Measurements from ENCODE around the gene AMY1B. TPM values are rescaled to one million over a fixed set of nuclear protein-coding genes. Genes with fewer than 3 reads are reported as not detected.

AMY1B gene
- total RNA-seq = not detected in 2 replicates

GRCh38 chr1:103696110-103696509 is at the start of gene AMY1B:
TSS of gene AMY1B (minus strand) at chr1:103696210. CDS start at chr1:103695639, 571 bp downstream.

DNA sequence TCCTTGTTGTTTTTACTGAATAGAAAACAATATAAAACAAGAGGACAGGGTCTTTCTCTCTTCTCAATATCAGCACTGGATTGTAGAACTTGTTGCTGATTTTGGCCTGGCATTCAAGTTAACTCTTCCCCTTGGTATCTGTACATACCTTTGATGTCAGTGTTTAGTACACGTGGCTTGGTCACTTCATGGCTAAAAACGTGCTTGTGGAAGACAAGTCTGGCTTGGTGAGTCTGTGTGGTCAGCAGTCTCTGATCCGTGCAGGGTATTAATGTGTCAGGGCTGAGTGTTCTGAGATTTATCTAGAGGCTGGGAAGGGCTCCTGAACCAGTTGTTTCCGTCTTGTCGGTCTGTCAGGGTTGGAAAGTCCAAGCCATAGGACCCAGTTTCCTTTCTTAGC is 40.5 kb downstream of the AMY1B start, which contains the start of gene AMY1A:
Gene AMY1A (plus strand): TSS at position 301 of the 400 bp plus-strand sequence. CDS start 571 bp downstream, outside the sequence.

Other genes with a start within 250 kb of the AMY1B start
- gene RNPC3, start 170.5 kb downstream of the AMY1B start, total RNA-seq = 6.3 and 9.5 TPM in 2 replicates
- 2.4 and 6.4 TPM in 2 replicates for gene AMY2B, start 124.6 kb downstream of the AMY1B start, total RNA-seq
- not detected in 2 replicates for gene AMY2A, start 78.8 kb downstream of the AMY1B start, total RNA-seq
- not detected in 2 replicates for gene AMY1A, start 40.5 kb downstream of the AMY1B start, total RNA-seq
- not detected in 2 replicates for gene AMY1C, start 53.7 kb upstream of the AMY1B start, total RNA-seq

Measured in cardiac ventricle fibroblast (primary cell).